ENCODE measurements around the gene TRIM25. TPM values are rescaled to one million over a fixed set of nuclear protein-coding genes. Genes with fewer than 3 reads are reported as not detected.

Gene TRIM25
- total and polyA plus RNA-seq, 2 of the 8 experiments (the other 6 are each of a cell fraction or from before 2014, with no cell fraction given), result 16.6 to 38.9 TPM

DNA sequence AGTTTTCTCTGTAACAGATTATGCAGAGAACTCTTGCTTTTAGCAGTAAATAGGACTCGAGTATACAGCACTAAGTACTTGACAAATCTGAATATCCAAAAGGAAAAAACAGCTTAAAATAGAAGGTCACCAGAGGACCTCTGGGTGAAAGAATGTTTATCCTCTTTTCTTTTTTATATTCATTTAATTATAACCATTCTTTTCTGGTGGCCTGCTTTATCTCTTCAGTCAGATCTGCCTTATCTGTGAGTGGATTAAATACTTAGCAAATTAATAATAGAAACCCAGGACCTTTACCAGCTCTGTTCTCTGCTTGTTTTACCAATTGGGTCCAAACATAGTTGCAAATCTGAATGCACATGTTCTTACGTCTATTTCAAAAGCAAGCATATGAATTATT lies 71.3 kb downstream of the TRIM25 start:
- Histone ChIP-seq H3K27me3 (replicated peaks in 1 of 4; ENCODE audit: control insufficient read depth in 3 of 4, extremely low read depth in 1 of 4, insufficient read depth in 3 of 4, low read length in 3 of 4) (no peaks in the 10 kb centered on the region), H3K23me2 (ENCODE audit: low read depth, low read length) (no peaks in the 10 kb centered on the region), H3K4me2 (ENCODE audit: insufficient read depth in 1 of 2, low read depth in 2 of 2, low read length in 2 of 2) (no peak overlapping the region), H2BK15ac (ENCODE audit: low read length) (no peak overlapping the region), H3K18ac (ENCODE audit: extremely low read depth, low read length) (no peak overlapping the region), H2AFZ (ENCODE audit: low read length) (no peak overlapping the region), H3K79me1 (ENCODE audit: low read depth, low read length) (no peaks in the 10 kb centered on the region), H3K9me3 (ENCODE audit: insufficient read depth in 2 of 2, low read depth in 1 of 2, low read length in 1 of 2) (no peaks in the 10 kb centered on the region), H3K56ac (replicated peaks; ENCODE audit: insufficient read length, low read depth, low read length) (no peak overlapping the region), H3K23ac (ENCODE audit: insufficient read length) (no peak overlapping the region), H3K27ac (ENCODE audit: low read depth, low read length) (no peak overlapping the region), H3K9ac (replicated peaks in 1 of 4; ENCODE audit: extremely low read depth in 1 of 4, low read depth in 3 of 4, low read length in 3 of 4) (no peak overlapping the region), H3K79me2 (ENCODE audit: control insufficient read depth in 1 of 2, insufficient read depth in 2 of 2, low read length in 2 of 2) (no peaks in the 10 kb centered on the region), H2AK5ac (ENCODE audit: low read depth, low read length) (no peak overlapping the region), H3K4me3 (ENCODE audit: extremely low read depth in 1 of 4, insufficient read depth in 2 of 4, low read depth in 3 of 4, low read length in 4 of 4) (no peak overlapping the region), H3K4me1 (replicated peaks in 1 of 4; ENCODE audit: control insufficient read depth in 3 of 4, insufficient read depth in 4 of 4, low read length in 3 of 4) (no peaks in the 10 kb centered on the region), H4K91ac (replicated peaks; ENCODE audit: insufficient read length, low read length) (no peak overlapping the region), H3K14ac (ENCODE audit: insufficient read length) (no peak overlapping the region), H4K5ac (ENCODE audit: insufficient read length, low read depth, low read length) (no peak overlapping the region), H2BK5ac (ENCODE audit: low read depth, low read length) (no peak overlapping the region), H4K8ac (ENCODE audit: extremely low read depth, insufficient read depth, low read length) (no peak overlapping the region), H2BK20ac (ENCODE audit: low read length) (no peak overlapping the region), H2BK120ac (replicated peaks; ENCODE audit: low read depth, low read length) (no peak overlapping the region), H4K20me1 (replicated peaks in 1 of 2; ENCODE audit: control insufficient read depth in 1 of 2, insufficient read depth in 2 of 2, low read length in 2 of 2) (no peaks in the 10 kb centered on the region), H3K4ac (replicated peaks; ENCODE audit: insufficient read length, low read depth, low read length) (no peak overlapping the region), H3K36me3 (ENCODE audit: control insufficient read depth in 2 of 4, insufficient read depth in 4 of 4, low read length in 3 of 4) (peaks cover 0 to 3% (median 0%) of the 10 kb centered on the region in 4 experiments; a peak in 1 of 8 replicates), H2BK12ac (ENCODE audit: low read depth, low read length) (no peak overlapping the region)
- no peak for DNase-seq (ENCODE audit: low read depth in 1 of 2, low spot score in 2 of 2)
- 93% methylated on average over 2 of the region's 2 CpGs; no CpG with 5 or more reads in 1 of the 2 experiments for WGBS, 2 experiments (ENCODE audit: extremely low coverage in 1 of 2, insufficient coverage in 1 of 2, insufficient read length in 1 of 2, insufficient replicate concordance in 2 of 2, low coverage in 1 of 2, low lambda C conversion rate in 2 of 2, missing lambda C conversion rate in 1 of 2)
- FAIRE-seq, result no peak
- CTCF ChIA-PET (ENCODE audit: partially characterized antibody), result interaction anchor here (0.9 to 1.5 kb wide), 2 partner anchors 23 to 97 kb away, joined by 4 to 5 read pairs; no protein-coding TSS in a partner anchor
- POLR2A ChIA-PET (ENCODE audit: partially characterized antibody), result interaction anchor here (1.3 kb wide), 1 partner anchor 9 kb away, joined by 5 read pairs; the partner anchor contains the start of genes C17orf67 and DGKE
- TF ChIP-seq, protein P1, sequence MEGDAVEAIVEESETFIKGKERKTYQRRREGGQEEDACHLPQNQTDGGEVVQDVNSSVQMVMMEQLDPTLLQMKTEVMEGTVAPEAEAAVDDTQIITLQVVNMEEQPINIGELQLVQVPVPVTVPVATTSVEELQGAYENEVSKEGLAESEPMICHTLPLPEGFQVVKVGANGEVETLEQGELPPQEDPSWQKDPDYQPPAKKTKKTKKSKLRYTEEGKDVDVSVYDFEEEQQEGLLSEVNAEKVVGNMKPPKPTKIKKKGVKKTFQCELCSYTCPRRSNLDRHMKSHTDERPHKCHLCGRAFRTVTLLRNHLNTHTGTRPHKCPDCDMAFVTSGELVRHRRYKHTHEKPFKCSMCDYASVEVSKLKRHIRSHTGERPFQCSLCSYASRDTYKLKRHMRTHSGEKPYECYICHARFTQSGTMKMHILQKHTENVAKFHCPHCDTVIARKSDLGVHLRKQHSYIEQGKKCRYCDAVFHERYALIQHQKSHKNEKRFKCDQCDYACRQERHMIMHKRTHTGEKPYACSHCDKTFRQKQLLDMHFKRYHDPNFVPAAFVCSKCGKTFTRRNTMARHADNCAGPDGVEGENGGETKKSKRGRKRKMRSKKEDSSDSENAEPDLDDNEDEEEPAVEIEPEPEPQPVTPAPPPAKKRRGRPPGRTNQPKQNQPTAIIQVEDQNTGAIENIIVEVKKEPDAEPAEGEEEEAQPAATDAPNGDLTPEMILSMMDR (IDR thresholded peaks at IDR 0.05; ENCODE audit: control extremely low read depth in 1 of 3, insufficient read depth in 1 of 3, low read depth in 1 of 3, low read length in 3 of 3), result no peak
- TF ChIP-seq, protein P2, sequence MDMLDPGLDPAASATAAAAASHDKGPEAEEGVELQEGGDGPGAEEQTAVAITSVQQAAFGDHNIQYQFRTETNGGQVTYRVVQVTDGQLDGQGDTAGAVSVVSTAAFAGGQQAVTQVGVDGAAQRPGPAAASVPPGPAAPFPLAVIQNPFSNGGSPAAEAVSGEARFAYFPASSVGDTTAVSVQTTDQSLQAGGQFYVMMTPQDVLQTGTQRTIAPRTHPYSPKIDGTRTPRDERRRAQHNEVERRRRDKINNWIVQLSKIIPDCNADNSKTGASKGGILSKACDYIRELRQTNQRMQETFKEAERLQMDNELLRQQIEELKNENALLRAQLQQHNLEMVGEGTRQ (IDR thresholded peaks at IDR 0.05; ENCODE audit: low read length), result no peak
- TF ChIP-seq KDM4A (IDR thresholded peaks at IDR 0.05; ENCODE audit: low read depth, low read length, severe bottlenecking) (no peak), SIX5 (IDR thresholded peaks at IDR 0.05; ENCODE audit: low read depth, low read length) (no peak), SUZ12 (IDR thresholded peaks at IDR 0.05; ENCODE audit: low read length) (no peak), CHD2 (IDR thresholded peaks at IDR 0.05; ENCODE audit: low read length) (no peak), RFX5 (IDR thresholded peaks at IDR 0.05; ENCODE audit: borderline replicate concordance, low read depth, low read length) (no peak)
- TF ChIP-seq, protein P3, sequence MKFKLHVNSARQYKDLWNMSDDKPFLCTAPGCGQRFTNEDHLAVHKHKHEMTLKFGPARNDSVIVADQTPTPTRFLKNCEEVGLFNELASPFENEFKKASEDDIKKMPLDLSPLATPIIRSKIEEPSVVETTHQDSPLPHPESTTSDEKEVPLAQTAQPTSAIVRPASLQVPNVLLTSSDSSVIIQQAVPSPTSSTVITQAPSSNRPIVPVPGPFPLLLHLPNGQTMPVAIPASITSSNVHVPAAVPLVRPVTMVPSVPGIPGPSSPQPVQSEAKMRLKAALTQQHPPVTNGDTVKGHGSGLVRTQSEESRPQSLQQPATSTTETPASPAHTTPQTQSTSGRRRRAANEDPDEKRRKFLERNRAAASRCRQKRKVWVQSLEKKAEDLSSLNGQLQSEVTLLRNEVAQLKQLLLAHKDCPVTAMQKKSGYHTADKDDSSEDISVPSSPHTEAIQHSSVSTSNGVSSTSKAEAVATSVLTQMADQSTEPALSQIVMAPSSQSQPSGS (IDR thresholded peaks at IDR 0.05; ENCODE audit: low read length), result no peak

Data from H1 (cell line).